Neuron (in vitro differentiated cells): Measurements from ENCODE around the gene RALA.
"Not testable (repeated sequence)": the region's sequence is repeated elsewhere in the genome, so short reads cannot be mapped to it uniquely, and the experiment has no call there.

Source experiments
- H2AFZ ChIP-seq: one replicate; pipeline ENCODE4 v1.6.1; 2013; ENCODE audit warnings: low read depth, mild to moderate bottlenecking, inconsistent platforms, low read length, moderate library complexity
- H3K27me3 ChIP-seq: one replicate; pipeline ENCODE4 v1.6.1; 2013; ENCODE audit warnings: low read length; ENCODE audit not compliant: insufficient read depth
- H3K36me3 ChIP-seq: one replicate; pipeline ENCODE4 v1.6.1; 2013; ENCODE audit warnings: low read length; ENCODE audit not compliant: insufficient read depth
- H3K4me1 ChIP-seq: one replicate; pipeline ENCODE4 v1.6.1; 2013; ENCODE audit warnings: low read length; ENCODE audit not compliant: insufficient read depth
- H3K4me3 ChIP-seq: 2 replicates; pipeline ENCODE4 v1.5.1; 2013; ENCODE audit warnings: mild to moderate bottlenecking, low read length, moderate library complexity
- H3K9me3 ChIP-seq: one replicate; pipeline ENCODE4 v1.6.1; 2013; ENCODE audit warnings: low read length

The RALA gene

DNA sequence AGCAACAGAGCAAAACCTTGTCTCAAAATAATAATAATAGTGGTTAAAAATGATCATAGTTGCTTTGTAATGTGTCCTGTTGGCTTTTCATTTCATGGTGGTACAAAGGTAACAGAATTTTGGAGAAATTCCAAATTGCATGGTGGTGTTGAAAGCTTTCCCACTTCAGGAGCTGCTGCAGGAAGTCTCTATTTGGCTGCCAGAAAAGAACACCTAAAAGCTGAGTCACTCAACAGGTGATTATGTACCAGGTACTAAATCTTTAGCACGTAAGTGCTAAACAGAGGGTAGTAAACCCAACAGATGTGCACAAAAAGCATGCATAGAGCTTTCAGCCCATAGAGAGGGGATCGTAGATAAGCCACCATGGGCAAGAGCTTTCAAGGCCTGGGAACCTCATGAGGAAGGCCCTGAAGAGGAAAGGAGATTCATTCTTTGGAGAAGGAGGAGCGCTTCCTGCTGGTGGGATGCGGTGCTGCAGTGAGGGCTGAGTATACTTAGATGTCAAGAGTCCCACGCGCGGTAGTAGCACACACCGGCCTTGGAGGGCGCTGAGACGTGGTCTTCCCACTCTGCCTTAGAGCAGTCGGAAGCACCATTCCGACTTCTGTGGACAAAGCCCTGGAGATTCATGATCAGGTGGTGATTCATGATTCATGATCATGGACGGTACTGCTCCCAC, 118.7 kb downstream of the RALA start:
- H3K4me1 ChIP-seq: no peaks in the 10 kb centered on the region
- no peaks in the 10 kb centered on the region for H3K36me3 ChIP-seq

GRCh38 chr7:39744620-39745019, 121.2 kb downstream of the RALA start:
- Histone ChIP-seq H3K27me3 (no peaks in the 10 kb centered on the region), H3K36me3 (no peaks in the 10 kb centered on the region), H3K9me3 (peaks cover 2% of the 10 kb centered on the region), H3K4me1 (no peaks in the 10 kb centered on the region), H3K4me3 (no peak overlapping the region), H2AFZ (no peak overlapping the region)

More for the DNA sequence above, 118.7 kb downstream of the RALA start:
- no peaks in the 10 kb centered on the region for H3K27me3 ChIP-seq
- H3K4me3 ChIP-seq: no peak overlapping the region
- H2AFZ ChIP-seq: no peak overlapping the region
- H3K9me3 ChIP-seq: no peaks in the 10 kb centered on the region

- H3K4me3 ChIP-seq: no peak overlapping the region
- H3K27me3 ChIP-seq: no peaks in the 10 kb centered on the region
- H3K4me1 ChIP-seq: no peaks in the 10 kb centered on the region
- no peak overlapping the region for H2AFZ ChIP-seq
- peaks cover 2% of the 10 kb centered on the region for H3K9me3 ChIP-seq
- H3K36me3 ChIP-seq: no peaks in the 10 kb centered on the region
Measured at GRCh38 chr7:39745320-39745719, 121.9 kb downstream of the RALA start.

GRCh38 chr7:39746103-39746819, 122.9 kb downstream of the RALA start:
- Histone ChIP-seq H2AFZ (no peak overlapping the region), H3K4me1 (no peaks in the 10 kb centered on the region), H3K36me3 (no peaks in the 10 kb centered on the region), H3K9me3 (peaks cover 2% of the 10 kb centered on the region), H3K27me3 (no peaks in the 10 kb centered on the region), H3K4me3 (no peak overlapping the region)

DNA sequence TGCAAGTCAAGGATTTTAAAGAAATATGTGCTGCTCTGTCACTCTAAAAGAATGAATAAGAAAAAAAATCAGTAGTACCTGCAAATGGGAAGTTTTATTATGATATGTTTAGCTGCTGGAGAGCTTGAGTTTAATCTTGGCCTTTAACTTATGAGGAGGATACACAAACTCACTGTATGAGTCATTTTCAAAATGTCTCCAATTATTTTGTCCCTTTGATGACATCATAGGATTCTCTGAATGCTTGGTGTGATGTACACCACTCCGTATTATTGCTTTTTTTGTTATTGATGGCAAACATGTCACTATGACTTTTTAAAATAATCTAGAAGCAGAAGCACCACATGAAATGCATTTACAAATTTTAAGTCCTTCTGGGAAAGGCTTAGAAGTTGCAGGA, 125.8 kb downstream of the RALA start:
- Histone ChIP-seq H3K36me3 (no peaks in the 10 kb centered on the region), H3K9me3 (peaks cover 5% of the 10 kb centered on the region), H3K4me1 (no peaks in the 10 kb centered on the region), H3K27me3 (no peaks in the 10 kb centered on the region), H2AFZ (no peak overlapping the region), H3K4me3 (no peak overlapping the region)

- Histone ChIP-seq H3K4me3 (no peak overlapping the region), H3K4me1 (no peaks in the 10 kb centered on the region), H3K36me3 (no peaks in the 10 kb centered on the region), H2AFZ (no peak overlapping the region), H3K27me3 (no peaks in the 10 kb centered on the region), H3K9me3 (peaks cover 5% of the 10 kb centered on the region)
Measured at GRCh38 chr7:39749717-39750116, 126.3 kb downstream of the RALA start.

- Histone ChIP-seq H3K9me3 (peaks cover 5% of the 10 kb centered on the region), H3K4me3 (no peak overlapping the region), H3K4me1 (no peaks in the 10 kb centered on the region), H2AFZ (no peak overlapping the region), H3K36me3 (no peaks in the 10 kb centered on the region), H3K27me3 (no peaks in the 10 kb centered on the region)
Measured at GRCh38 chr7:39750253-39751077, 127.1 kb downstream of the RALA start.

DNA sequence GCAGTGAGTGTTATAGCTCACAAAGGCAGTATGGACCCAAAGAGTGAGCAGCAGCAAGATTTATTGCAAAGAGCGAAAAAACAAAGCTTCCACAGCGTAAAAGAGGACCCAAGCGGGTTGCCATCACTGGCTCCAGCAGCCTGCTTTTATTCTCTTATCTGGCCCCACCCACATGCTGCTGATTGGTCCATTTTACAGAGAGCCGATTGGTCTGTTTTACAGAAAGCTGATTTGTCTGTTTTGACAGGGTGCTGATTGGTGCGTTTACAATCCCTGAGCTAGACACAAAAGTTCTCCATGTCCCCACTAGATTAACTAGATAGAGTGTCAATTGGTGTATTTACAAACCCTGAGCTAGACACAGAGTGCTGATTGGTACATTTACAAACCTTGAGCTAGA, 129.9 kb downstream of the RALA start:
- not testable (repeated sequence) for H2AFZ ChIP-seq, H3K36me3 ChIP-seq, H3K27me3 ChIP-seq, H3K4me1 ChIP-seq, H3K4me3 ChIP-seq
- peaks cover 11% of the 10 kb centered on the region for H3K9me3 ChIP-seq

DNA sequence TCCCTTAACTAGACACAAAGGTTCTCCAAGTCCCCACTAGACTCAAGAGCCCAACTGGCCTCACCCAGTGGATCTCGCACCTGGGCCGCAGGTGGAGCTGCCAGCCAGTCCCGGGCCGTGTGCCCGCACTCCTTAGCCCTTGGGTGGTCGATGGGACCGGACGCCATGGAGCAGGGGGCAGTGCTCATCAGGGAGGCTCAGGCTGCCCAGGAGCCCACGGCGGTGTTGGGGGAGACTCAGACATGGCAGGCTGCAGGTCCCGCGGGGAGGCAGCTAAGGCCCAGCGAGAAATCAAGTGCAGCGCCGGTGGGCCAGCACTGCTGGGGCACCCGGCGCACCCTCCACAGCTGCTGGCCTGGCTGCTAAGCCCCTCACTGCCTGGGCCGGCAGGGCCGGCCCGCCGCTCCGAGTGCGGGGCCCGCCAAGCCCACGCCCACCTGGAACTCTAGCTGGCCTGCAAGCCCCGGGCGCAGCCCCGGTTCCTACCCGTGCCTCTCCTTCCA, 130.5 kb downstream of the RALA start:
- Histone ChIP-seq H3K9me3 (peaks cover 12% of the 10 kb centered on the region), H2AFZ (no peak overlapping the region), H3K4me1 (no peaks in the 10 kb centered on the region), H3K27me3 (no peaks in the 10 kb centered on the region), H3K4me3 (no peak overlapping the region), H3K36me3 (no peaks in the 10 kb centered on the region)

- no peaks in the 10 kb centered on the region for H3K36me3 ChIP-seq
- no peak overlapping the region for H3K4me3 ChIP-seq
- no peaks in the 10 kb centered on the region for H3K27me3 ChIP-seq
Measured at GRCh38 chr7:39754326-39755120, 131.2 kb downstream of the RALA start.

DNA sequence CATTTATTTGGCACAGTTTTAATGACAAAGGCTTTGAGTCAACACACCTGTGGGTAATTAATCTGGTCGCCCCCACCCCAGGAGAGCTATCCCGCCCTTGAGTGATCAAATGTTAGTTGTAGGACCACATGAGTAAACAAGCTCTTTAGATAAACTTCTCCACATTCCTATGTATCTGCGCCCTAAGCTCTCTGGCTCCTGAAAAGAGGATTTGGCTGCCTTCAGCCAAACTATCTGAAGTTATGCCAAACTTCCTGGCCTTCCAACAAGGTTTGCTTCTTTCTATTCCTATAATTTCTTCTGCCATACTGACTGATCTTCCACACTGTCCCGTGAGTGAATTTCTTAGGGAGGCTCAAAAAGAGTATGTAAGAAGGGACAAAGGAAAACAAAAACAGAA, 134.2 kb downstream of the RALA start:
- H3K9me3 ChIP-seq: peaks cover 14% of the 10 kb centered on the region
- H3K36me3 ChIP-seq: no peaks in the 10 kb centered on the region
- H3K4me1 ChIP-seq: peaks cover 4% of the 10 kb centered on the region
- H2AFZ ChIP-seq: no peak overlapping the region
- no peaks in the 10 kb centered on the region for H3K27me3 ChIP-seq
- H3K4me3 ChIP-seq: no peak overlapping the region

More at GRCh38 chr7:39754326-39755120, 131.2 kb downstream of the RALA start:
- H2AFZ ChIP-seq: no peak overlapping the region
- H3K9me3 ChIP-seq: peaks cover 12% of the 10 kb centered on the region
- H3K4me1 ChIP-seq: no peaks in the 10 kb centered on the region
